ENCODE results near the gene BRSK1.
A peak's percentile ranks its signal among the peaks of the same experiment; 100 is the strongest.

Gene BRSK1

GRCh38 chr19:55301459-55302317 lies 17.9 kb downstream of the BRSK1 start:
- ATAC-seq (ENCODE audit: low read depth), result peak; percentile 78
- TF ChIP-seq, protein P1, sequence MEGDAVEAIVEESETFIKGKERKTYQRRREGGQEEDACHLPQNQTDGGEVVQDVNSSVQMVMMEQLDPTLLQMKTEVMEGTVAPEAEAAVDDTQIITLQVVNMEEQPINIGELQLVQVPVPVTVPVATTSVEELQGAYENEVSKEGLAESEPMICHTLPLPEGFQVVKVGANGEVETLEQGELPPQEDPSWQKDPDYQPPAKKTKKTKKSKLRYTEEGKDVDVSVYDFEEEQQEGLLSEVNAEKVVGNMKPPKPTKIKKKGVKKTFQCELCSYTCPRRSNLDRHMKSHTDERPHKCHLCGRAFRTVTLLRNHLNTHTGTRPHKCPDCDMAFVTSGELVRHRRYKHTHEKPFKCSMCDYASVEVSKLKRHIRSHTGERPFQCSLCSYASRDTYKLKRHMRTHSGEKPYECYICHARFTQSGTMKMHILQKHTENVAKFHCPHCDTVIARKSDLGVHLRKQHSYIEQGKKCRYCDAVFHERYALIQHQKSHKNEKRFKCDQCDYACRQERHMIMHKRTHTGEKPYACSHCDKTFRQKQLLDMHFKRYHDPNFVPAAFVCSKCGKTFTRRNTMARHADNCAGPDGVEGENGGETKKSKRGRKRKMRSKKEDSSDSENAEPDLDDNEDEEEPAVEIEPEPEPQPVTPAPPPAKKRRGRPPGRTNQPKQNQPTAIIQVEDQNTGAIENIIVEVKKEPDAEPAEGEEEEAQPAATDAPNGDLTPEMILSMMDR (IDR thresholded peaks at IDR 0.05; ENCODE audit: poor library complexity, severe bottlenecking), result peak; percentile 94
- no peak overlapping the region for H3K27ac ChIP-seq (ENCODE audit: poor library complexity, severe bottlenecking)

DNA sequence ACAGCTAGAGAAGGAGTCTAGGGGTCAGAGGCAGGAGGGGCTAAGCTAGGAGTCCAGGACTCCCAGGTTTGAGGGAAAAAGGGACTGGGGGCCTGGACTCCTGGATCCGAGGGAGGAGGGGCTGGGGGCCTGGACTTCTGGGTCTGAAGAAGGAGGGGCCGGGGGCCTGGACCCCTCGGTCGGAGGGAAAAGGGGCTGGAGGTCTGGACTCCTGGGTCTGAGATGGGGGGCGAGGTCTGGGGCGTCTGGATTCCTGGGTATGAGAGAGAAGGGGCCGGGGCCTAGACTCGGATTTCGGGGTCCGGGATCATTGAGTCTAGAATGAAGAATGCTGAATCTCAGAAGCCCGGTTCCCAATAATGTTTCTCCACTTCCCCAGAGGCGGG lies 18.5 kb downstream of the BRSK1 start:
- H3K27me3 ChIP-seq (ENCODE audit: insufficient read depth, poor library complexity, severe bottlenecking), result no peaks in the 10 kb centered on the region
- DNase-seq (ENCODE audit: low spot score), result no peak
- H3K36me3 ChIP-seq (ENCODE audit: low read depth), result peaks cover 11% of the 10 kb centered on the region
- no peaks in the 10 kb centered on the region for H3K9me3 ChIP-seq (ENCODE audit: severe bottlenecking)
- no peak for ATAC-seq (ENCODE audit: low read depth)
- H3K4me3 ChIP-seq (ENCODE audit: severe bottlenecking), result no peak overlapping the region
- no peaks in the 10 kb centered on the region for H3K4me1 ChIP-seq (ENCODE audit: insufficient read depth, poor library complexity, severe bottlenecking)
- H3K27ac ChIP-seq (ENCODE audit: poor library complexity, severe bottlenecking), result no peak overlapping the region
- TF ChIP-seq, protein P1 (IDR thresholded peaks at IDR 0.05; ENCODE audit: poor library complexity, severe bottlenecking), result no peak

More at GRCh38 chr19:55301459-55302317, 17.9 kb downstream of the BRSK1 start:
- Histone ChIP-seq H3K27me3 (ENCODE audit: insufficient read depth, poor library complexity, severe bottlenecking) (no peaks in the 10 kb centered on the region), H3K4me1 (ENCODE audit: insufficient read depth, poor library complexity, severe bottlenecking) (no peaks in the 10 kb centered on the region), H3K9me3 (ENCODE audit: severe bottlenecking) (no peaks in the 10 kb centered on the region), H3K4me3 (ENCODE audit: severe bottlenecking) (no peak overlapping the region), H3K36me3 (ENCODE audit: low read depth) (peaks cover 11% of the 10 kb centered on the region)
- peak; percentile 84 for DNase-seq (ENCODE audit: low spot score)

GRCh38 chr19:55303477-55303876 lies 19.7 kb downstream of the BRSK1 start:
- ATAC-seq (ENCODE audit: low read depth) (no peak), DNase-seq (ENCODE audit: low spot score) (no peak)
- H3K9me3 ChIP-seq (ENCODE audit: severe bottlenecking), result no peaks in the 10 kb centered on the region
- TF ChIP-seq, protein P1 (IDR thresholded peaks at IDR 0.05; ENCODE audit: poor library complexity, severe bottlenecking), result no peak
- no peaks in the 10 kb centered on the region for H3K27me3 ChIP-seq (ENCODE audit: insufficient read depth, poor library complexity, severe bottlenecking)
- no peak overlapping the region for H3K27ac ChIP-seq (ENCODE audit: poor library complexity, severe bottlenecking)
- peaks cover 11% of the 10 kb centered on the region for H3K36me3 ChIP-seq (ENCODE audit: low read depth)
- H3K4me1 ChIP-seq (ENCODE audit: insufficient read depth, poor library complexity, severe bottlenecking), result no peaks in the 10 kb centered on the region
- H3K4me3 ChIP-seq (ENCODE audit: severe bottlenecking), result no peak overlapping the region

DNA sequence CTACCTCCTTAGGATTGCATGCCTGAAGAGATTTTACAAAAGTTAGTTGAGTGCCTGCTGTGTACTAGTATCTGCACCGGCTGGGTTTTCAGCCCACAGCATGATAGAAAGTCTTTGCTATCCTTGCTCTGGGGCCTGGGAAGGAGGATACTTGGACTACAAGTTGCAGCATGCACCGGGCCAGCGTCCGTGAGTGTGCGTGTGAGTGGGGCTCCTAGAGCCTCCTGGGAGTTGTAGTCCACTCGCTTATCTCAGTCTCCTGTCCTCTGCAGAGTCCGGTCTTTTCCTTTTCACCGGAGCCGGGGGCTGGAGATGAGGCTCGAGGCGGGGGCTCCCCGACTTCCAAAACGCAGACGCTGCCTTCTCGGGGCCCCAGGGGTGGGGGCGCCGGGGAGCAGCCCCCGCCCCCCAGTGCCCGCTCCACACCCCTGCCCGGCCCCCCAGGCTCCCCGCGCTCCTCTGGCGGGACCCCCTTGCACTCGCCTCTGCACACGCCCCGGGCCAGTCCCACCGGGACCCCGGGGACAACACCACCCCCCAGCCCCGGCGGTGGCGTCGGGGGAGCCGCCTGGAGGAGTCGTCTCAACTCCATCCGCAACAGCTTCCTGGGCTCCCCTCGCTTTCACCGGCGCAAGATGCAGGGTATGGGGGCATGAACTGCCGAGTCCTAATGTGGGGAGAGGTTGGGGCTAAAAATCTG lies 20.6 kb downstream of the BRSK1 start:
- peaks cover 11% of the 10 kb centered on the region for H3K36me3 ChIP-seq (ENCODE audit: low read depth)
- peak; percentile 67 for ATAC-seq (ENCODE audit: low read depth)
- DNase-seq (ENCODE audit: low spot score), result no peak
- no peaks in the 10 kb centered on the region for H3K4me1 ChIP-seq (ENCODE audit: insufficient read depth, poor library complexity, severe bottlenecking)
- no peak overlapping the region for H3K27ac ChIP-seq (ENCODE audit: poor library complexity, severe bottlenecking)
- H3K27me3 ChIP-seq (ENCODE audit: insufficient read depth, poor library complexity, severe bottlenecking), result no peaks in the 10 kb centered on the region
- H3K4me3 ChIP-seq (ENCODE audit: severe bottlenecking), result no peak overlapping the region
- H3K9me3 ChIP-seq (ENCODE audit: severe bottlenecking), result no peaks in the 10 kb centered on the region
- TF ChIP-seq, protein P1 (IDR thresholded peaks at IDR 0.05; ENCODE audit: poor library complexity, severe bottlenecking), result no peak
